GM19455 (cell line): ENCODE data around the gene MRGPRX2.

Source experiments
- ATAC-seq: cut with Tn5 transposase; IDR thresholded peaks from one replicate; pipeline ENCODE4 v1.9.1; 2021; ENCODE audit not compliant: unreplicated experiment

The MRGPRX2 gene

GRCh38 chr11:19076744-19077589, 16.4 kb upstream of the MRGPRX2 start:
- ATAC-seq: peak; percentile 82

GRCh38 chr11:19075636-19076035, 15.1 kb upstream of the MRGPRX2 start:
- no peak for ATAC-seq

- no peak for ATAC-seq
Measured at GRCh38 chr11:19073454-19074415, 13.2 kb upstream of the MRGPRX2 start.

- no peak for ATAC-seq
Measured at GRCh38 chr11:19072464-19072863, 11.9 kb upstream of the MRGPRX2 start.

- ATAC-seq: peak; percentile 99
Measured at GRCh38 chr11:19071255-19071654, 10.7 kb upstream of the MRGPRX2 start.

GRCh38 chr11:19059833-19060232, 684 bp downstream of the MRGPRX2 start:
- no peak for ATAC-seq

GRCh38 chr11:19055905-19056304, 4.6 kb downstream of the MRGPRX2 start:
- ATAC-seq: no peak

GRCh38 chr11:19055016-19055415, 5.5 kb downstream of the MRGPRX2 start:
- no peak for ATAC-seq

- no peak for ATAC-seq
Measured at GRCh38 chr11:19053909-19054308, 6.6 kb downstream of the MRGPRX2 start.

GRCh38 chr11:19050281-19050680, 10.2 kb downstream of the MRGPRX2 start:
- no peak for ATAC-seq

GRCh38 chr11:19049351-19049750, 11.2 kb downstream of the MRGPRX2 start:
- ATAC-seq: no peak

GRCh38 chr11:19040051-19040450, 20.5 kb downstream of the MRGPRX2 start:
- no peak for ATAC-seq

GRCh38 chr11:19039409-19039808, 21.1 kb downstream of the MRGPRX2 start:
- no peak for ATAC-seq

GRCh38 chr11:19032990-19033389, 27.5 kb downstream of the MRGPRX2 start:
- no peak for ATAC-seq

- ATAC-seq: no peak
Measured at GRCh38 chr11:19027829-19028595, 32.5 kb downstream of the MRGPRX2 start.

- ATAC-seq: no peak
Measured at GRCh38 chr11:19026862-19027261, 33.7 kb downstream of the MRGPRX2 start.

- ATAC-seq: no peak
Measured at GRCh38 chr11:19025481-19026406, 34.8 kb downstream of the MRGPRX2 start.

GRCh38 chr11:19020831-19021230, 39.7 kb downstream of the MRGPRX2 start:
- ATAC-seq: no peak

- ATAC-seq: no peak
Measured at GRCh38 chr11:19018901-19019300, 41.6 kb downstream of the MRGPRX2 start.
